NCI-H2081 (cell line): ENCODE results near the gene PLEK.
"Not testable (repeated sequence)": the region's sequence is repeated elsewhere in the genome, so short reads cannot be mapped to it uniquely, and the experiment has no call there.

Experiments used
- DNase-seq, 2 experiments: peaks; one replicate each; lab custom pipeline; 2025; lab: John Stamatoyannopoulos, UW

The PLEK gene

DNA sequence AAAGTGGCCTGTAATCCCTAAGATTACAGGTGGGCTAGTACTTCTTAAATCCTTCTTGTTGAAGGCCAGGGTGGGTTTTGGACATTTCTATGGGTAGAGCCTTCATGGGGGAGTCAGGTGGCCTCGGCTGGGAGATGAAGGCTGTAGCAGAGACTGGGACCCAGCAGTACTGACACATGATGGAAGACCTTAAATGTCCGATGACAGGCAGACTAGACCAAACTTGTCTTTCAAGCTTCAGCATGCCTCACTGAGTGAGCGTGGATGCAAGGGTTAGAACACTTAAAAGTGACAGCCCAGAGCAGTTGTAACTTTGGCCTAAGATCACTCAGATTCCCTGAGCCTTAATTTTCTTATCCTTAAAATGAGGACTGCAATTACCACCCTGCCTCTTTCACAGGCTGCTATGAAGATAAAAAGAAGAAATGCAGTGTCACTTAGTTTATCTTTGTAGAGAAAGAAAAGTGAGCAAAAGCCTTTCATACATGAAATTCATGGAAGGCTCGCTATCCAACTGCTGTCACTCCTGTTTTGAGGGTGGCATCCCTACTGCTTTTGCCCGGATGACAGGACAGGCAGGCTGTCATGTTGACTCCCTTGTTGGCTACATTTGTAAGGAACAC is 19.5 kb downstream of the PLEK start:
- no peak for DNase-seq

DNA sequence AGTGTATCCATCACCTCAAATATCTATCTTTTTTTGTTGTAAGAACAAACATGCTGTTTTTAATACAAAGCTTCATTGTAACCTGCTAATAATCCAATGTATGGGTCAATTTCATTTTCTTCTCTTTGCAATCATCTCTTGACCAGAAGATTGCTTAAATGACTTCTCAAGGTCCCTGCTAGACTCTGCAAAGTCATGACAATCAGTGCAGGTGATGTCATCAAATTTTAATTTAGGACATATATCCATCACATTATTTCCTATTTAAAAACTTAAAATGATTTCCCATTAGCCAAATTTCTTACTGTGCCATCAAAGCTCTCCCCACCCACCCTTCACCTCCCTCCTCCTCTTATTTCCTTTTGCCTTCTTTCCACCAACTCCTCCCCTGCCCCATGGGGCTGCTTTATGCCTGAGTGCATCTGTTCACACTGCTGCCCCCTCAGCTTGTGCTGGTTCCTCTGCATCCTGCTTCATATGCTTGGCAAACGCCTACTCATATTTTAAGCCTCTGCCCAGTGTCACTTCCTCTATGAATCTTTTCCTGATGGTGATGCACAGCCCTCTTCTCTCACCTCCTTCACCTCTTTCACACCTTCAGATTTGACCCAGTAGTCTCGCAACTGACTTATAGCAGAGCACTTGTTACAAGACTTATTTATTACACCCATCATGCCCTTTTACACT is 20.3 kb downstream of the PLEK start:
- no peak for DNase-seq

DNA sequence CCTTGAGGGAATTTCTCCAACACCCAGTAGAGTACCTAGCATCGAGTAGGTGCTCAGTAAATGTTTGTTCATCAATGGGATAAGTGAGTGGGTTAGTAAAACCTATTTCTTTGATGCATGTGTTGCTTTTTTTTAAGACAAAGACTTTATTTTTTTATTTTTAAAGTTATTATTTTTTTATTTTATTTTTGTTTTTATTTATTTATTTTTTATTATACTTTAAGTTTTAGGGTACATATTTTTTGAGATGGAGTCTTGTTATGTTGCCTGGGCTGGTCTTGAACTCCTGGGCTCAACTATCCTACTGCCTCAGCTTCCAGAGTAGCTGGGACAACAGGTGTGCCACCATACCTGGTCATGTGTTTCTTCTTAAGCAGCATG is 20.8 kb downstream of the PLEK start:
- DNase-seq, result no peak

DNA sequence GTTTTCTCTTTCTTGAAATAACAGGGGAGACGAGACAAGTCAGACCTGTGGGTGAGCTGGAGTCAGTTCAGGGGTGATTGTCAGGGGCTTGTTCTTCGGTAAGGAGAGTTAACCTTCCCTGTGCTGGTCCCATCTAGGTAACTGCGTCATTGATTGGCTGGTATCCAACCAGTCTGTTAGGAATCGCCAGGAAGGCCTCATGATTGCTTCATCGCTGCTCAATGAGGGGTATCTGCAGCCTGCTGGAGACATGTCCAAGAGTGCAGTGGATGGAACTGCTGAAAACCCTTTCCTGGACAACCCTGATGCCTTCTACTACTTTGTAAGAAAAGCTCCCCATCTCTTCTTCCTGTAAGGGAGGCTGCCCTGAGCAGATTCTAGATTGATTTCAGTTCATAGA is 21.3 kb downstream of the PLEK start:
- no peak for DNase-seq

DNA sequence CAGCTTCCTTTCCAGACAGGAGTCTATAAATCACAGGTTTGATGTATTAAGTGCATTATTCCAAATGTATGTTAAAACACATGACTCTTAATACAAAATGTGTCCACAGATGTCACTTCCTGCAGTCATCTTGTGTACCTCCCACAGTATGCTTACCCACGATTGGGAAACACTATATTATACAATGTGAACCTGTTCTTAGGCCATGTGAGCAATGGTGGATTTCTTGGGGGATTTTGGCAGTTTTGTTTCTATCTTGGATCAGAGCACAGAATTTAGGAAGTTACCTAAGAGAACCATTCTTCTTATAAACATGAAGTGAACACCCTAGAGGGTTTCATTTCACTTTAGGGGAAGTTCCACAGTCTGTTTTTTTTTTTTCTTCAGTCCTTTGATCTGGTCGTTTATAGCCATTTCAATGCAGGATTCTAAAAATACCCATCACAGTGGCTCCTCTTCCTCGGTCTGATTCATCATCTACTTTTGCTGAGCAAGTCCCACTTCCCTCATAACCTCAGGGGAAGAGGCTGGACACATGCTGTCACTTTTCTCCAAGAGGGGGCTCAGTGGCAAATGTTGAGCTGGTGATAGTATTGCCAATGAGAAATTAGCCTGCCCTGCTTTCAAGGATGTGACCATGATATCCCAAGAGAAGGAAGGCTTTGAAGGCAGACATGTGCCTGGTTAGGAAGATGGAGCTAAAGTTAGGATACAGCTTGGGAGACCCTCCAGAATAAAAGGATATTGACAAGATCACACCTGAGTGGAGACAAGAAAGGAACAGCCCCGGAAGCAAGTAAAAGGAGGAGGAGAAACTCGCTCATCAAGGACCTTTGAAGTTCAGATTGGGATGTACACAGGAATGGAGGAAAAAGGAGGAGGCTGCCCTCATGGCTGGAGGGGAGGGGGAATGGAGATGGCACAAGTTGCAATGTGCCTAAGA is 22.6 kb downstream of the PLEK start:
- DNase-seq, result no peak

DNA sequence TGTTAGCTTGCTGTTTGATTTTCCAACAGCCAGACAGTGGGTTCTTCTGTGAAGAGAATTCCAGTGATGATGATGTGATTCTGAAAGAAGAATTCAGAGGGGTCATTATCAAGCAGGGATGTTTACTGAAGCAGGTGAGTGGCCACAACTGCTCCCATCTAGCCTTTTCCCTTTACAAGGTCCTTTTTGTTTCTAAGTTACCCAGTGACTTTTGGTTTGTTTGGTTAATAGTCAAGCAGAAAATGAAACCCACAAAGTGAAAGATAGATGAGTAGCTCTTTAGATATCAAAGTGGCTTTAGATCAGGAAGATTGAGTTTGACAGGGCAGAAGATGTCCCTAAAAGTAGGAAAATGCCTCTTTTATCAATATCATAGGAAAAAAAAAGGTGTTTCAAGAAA is 23.3 kb downstream of the PLEK start:
- no peak for DNase-seq

DNA sequence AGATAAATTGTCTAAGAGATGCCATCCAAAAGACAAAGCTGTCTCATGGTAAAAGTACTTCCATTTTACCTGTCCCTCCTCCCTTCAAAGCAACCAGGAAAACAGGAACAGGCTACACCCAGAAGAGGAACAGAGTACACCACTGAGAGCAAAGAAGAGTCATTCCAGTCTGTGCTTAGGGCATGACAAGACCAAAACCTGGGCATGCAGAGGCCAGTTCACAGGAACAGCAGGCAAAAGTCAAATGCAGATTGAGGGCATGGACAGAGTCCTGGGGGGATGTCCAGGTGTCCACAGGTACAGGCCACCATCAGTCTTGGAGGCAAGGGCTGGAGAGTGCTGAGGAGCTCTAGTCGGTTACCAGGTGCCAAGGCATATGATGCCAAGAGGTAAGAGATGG is 23.7 kb downstream of the PLEK start:
- no peak for DNase-seq

DNA sequence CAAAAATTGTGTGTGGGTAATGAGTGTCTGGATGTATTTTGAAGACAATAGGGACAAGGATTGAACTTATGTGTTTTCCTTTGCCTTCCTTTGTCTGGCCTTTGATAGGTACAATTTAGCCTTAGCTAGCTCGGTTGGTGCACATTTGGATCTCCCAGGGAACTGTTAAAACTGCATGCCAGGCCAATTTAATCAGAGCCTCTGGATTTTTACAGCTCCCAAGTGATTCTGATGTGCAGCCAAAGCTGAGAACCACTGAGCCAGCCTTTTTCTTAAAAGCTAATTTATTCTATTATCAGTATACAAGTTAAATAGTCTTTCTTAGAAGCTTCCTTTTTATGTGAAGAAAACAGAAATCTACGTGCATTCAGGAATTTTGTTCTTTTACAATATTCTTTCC is 25.0 kb downstream of the PLEK start:
- no peak for DNase-seq

DNA sequence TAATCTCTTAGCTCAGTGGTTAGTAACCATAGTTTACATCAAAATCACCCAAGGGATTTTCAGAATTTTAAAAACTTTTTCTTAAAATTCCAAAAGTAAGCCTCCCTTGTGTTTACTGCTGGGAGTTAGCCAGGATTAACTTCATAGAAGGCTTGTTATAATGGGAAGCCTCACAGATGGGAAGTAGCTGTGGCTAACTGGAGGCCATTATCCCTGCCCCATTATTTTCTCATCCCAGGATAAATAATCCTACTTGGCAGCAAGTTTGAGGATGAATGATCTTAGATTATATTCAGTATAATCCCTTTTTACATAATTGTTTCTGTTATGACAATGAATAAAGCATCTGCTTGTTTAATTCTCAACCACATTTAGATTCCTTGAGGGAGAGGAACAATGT is 25.5 kb downstream of the PLEK start:
- DNase-seq, result no peak

DNA sequence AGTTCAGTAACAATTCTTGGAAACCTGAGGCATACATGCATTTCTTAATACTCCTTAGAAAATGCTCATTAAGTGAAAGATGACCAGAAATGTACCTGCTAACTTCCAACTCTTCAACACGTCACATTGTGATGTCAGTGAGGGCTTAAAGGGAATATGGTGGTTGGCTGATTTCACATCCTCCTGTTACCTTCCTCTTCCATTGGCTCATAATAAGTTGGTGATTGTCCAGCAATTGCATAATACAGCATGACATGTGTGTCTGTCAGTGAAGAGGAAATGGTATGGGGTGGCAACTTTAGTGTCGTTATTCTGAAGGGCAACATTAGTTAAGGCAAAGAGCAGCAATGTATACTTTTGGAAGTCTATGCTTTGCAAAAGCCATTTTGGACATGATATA is 26.0 kb downstream of the PLEK start:
- no peak for DNase-seq

DNA sequence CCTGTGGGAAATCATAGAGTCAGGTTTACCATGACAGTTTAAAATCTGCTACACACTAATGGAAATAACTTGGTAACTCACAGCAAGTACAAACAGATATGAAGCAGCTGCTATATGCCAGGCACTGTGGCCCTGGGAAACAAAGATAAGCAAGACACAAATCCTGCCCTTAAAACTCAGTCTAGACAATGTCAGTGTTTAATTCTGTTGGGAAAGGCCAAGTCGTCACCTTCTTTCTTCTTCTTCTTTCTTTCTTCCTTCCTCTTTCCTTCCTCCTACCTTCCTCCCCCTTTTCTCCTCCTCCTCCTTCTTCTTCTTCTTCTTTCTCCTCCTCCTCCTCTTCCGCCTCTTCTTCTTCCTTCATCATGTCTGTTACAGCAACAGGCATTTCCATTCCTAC is 26.8 kb downstream of the PLEK start:
- DNase-seq, result no peak

DNA sequence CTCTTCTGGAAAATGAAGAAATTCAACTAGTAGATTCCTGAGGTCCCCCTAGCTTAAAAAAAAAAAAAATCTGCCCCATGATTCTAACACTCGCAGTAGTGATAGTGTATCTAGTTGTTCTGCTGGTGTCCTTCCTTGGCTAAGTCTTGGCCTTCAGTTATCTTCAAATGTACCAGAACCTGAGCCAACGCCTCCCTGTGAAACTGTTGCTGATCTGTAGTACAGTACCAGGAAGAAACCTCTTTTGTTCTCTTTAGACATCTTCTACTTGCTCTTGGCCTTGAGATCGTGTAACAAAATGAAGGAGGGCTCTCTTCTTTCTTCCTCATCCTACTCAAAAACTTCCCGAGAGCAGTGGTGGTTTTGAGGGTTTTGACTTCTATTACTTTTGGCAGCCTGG is 31.0 kb downstream of the PLEK start:
- DNase-seq, result no peak

DNA sequence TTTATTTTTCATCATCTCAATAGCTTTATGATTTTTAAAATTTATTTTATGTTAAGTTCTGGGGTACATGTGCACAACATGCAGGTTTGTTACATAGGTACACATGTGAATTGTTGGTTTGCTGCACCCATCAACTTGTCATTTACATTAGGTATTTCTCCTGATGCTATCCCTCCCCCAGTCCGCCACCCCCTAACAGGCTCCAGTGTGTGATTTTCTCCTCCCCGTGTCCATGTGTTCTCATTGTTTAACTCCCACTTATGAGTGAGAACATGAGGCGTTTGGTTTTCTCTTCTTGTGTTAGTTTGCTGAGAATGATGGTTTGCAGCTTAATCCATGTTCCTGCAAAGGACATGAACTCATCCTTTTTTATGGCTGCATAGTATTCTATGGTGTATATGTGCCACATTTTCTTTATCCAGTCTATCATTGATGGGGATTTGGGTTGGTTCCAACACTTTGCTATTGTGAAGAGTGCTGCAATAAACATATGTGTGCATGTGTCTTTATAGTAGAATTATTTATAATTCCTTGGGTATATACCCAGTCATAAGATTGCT is 32.7 kb downstream of the PLEK start:
- DNase-seq, result not testable (repeated sequence)

DNA sequence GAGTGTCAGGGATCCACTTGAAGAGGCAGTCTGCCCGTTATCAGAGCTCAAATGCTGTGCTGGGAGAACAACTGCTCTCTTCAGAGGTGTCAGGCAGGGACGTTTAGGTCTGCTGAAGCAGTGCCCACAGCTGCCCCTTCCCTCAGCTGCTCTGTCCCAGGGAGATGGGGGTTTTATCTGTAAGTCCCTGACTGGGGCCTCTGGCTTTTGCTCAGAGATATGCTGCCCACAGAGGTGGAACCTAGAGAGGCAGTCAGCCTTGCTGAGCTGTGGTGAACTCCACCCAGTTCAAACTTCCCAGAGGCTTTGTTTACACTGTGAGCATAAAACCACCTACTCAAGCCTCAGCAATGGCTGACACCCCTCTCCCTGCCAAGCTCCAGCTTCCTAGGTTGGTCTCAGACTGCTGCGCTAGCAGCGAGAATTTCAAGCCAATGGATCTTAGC is 38.1 kb downstream of the PLEK start:
- DNase-seq, result no peak

DNA sequence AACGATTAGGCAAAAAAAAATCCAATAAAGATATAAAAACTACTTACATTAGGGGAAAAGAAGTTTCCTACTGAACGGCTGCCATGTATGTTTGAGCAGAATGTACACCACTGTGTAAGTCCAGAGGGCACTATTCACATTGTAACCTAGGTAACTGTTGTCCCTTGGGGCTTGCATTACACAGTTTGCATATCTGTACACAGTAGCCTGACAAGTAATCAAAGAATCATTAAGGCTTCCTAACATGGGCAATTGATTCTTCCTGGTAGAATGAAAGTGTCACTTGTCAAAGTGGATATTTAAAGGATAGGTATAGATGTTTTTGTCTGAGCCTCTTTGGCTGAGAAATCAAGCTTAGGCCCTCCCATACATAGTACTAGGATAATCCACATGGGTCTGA is 39.1 kb downstream of the PLEK start:
- DNase-seq, result no peak

DNA sequence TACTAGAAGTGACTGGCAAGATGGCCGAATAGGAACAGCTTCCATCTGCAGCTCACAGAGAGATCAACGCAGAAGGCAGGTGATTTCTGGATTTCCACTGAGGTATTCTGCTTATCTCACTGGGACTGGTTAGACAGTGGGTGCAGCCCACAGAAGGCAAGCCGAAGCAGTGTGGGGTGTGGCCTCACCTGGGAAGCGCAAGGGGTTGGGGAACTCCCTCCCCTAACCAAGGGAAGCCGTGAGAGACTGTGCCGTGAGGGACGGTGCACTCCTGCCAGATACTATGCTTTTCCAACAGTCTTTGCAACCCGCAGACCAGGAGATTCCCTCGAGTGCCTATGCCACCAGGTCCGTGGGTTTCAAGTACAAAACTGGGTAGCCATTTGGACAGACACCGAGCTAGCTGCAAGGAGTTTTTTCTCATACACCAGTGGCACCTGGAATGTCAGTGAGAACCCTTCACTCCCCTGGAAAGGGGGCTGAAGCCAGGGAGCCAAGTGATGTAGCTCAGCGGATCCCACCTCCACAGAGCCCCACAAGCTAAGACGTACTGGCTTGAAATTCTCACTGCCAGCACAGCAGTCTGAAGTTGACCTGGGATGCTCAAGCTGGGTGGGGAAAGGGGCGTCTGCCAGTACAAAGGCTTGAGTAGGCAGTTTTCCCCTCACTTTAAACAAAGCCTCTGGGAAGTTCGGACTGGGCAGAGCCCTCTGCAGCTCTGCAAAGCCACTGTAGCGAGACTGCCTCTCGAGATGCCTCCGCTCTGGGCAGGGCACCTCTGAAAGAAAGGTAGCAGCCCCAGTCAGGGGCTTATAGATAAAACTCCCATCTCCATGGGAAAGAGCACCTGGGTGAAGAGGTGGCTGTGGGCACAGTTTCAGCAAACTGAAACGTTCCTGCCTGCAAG is 40.1 kb downstream of the PLEK start:
- no peak for DNase-seq

DNA sequence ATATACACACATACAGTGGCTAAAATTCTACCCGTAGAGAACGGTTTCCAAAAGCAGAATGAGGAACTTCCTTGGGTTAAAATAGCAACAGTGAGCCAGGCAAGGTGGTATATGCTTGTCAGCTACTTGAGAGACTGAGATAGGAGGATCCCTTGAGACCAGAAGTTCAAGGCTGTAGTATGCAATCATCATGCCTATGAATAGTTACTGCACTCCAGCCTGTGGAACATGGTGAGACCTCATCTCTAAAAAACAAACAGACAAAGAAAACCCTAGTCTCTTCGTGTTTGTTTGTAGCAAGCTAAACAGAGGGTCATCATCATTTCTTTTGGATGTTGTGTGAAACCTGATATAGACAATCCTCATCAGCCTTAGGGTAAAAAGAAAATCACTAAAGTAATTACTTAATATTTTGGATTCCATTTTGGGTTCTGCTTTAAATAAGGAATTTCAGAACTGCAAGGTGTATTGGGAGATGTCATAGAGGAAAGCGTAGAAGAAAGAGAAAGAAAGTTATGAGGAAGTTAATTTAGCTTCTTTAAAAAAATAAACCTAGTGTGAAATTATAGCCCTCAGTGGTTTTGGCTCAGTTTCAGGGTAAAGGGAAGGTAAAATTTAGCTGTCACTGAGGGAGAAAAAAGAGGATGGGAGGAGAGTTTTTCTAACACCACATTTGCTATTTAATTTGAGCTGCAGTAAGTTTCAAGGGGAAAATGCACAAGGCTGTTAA is 46.5 kb downstream of the PLEK start:
- DNase-seq, result peak in 1 of 2 experiments; percentile 2

DNA sequence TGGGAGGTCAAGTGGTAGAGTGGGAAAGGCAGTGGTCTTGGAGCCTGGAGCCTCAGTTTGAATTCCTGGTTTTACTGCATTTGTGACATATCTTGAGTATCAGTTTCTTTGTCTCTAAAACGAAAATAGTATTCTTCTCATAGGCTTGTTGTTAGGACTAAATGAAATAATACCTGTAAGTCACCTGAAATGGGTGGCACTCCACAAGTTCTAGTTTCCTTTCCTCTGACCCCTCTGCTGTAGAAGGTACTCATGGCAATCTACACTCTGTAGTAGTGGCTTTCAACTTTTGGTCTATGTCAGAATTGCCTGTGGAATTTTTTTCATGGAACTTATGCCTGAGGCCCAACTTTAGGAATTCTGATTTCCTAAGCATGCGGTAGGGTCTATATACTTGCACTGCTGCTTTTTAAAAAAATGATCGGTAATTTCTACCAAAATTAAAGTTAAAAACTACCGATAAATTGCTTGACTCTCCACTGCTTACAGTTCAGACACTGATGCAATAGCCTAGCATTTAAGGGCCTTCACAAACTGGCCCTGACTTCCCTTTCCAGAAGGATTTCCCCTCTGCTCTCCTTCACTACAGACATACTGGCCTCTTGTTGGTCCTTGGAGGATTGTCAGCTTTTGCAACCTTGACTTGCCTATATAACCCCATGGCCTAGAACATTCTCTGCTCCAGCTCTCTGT is 47.2 kb downstream of the PLEK start:
- DNase-seq, result no peak

DNA sequence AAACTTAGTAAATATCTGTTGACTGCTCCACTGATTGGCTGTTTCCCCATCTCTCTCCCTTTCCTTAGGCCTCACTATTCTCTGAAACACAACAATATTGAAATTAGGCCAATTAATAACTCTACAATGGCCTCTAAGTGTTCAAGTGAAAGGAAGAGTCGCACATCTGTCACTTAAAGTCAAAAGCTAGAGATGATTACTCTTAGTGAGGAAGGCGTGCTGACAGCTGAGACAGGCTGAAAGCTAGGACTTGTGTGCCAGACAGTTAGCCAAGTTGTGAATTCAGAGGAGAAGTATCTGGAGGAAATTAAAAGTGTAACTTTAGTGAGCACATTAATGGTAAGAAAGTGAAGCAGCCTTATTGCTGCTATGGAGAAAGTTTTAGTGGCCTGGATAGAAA is 48.4 kb downstream of the PLEK start:
- no peak for DNase-seq

DNA sequence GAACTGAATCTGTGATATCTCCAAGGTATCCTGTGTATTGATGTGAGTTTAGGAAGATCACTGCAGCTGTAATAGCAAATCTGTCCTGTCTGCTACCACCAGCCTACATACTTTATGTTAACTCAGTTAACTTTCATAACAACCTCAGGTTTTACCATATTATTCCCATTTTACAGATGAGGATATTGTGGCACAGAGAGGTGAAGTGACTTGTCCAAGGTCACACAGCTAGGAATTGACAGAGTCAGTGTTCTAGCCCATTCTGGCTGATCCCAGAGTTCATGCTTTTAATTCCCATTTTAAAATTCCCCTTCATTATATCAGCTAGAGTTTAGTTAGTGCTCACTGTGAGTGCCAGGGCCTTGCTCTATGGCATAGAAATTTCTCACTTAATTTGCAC is 49.4 kb downstream of the PLEK start:
- no peak for DNase-seq
